SIG-M5 treated with dmso at 0.1 percent for 504 hours (cell line): ENCODE data around the gene SLIT2.

Source experiments
- DNase-seq: peaks from one replicate; lab custom pipeline; 2025; ENCODE audit not compliant: unreplicated experiment; lab: John Stamatoyannopoulos, UW

SLIT2 gene

GRCh38 chr4:20251796-20252655 is at the start of gene SLIT2:
Gene SLIT2, plus strand, starts transcription at chr4:20251905. Its CDS starts 1,911 bp downstream, at chr4:20253816.
- peak; percentile 31 for DNase-seq

DNA sequence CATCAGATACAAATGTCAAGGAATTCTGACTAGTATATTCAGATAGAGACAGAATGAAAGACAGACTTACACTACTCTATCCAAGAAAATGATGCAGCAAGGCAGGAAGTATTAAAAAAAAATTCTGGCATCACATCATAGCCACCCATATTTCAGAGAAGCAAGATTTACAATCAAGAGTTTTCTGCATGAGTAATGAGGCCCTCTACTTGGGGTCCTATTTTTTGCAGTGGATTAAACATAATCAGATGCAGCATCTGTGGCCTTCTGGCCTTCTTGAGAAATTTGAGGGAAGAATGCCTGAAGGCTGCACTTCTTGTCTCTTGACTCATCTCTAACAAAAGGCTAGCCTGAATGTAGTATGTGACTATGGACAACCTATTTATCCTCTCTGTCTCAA is 48.2 kb upstream of the SLIT2 start:
- no peak for DNase-seq

- DNase-seq: no peak
These were observed 34.2 kb upstream of the SLIT2 start for GRCh38 chr4:20217521-20217920.

DNA sequence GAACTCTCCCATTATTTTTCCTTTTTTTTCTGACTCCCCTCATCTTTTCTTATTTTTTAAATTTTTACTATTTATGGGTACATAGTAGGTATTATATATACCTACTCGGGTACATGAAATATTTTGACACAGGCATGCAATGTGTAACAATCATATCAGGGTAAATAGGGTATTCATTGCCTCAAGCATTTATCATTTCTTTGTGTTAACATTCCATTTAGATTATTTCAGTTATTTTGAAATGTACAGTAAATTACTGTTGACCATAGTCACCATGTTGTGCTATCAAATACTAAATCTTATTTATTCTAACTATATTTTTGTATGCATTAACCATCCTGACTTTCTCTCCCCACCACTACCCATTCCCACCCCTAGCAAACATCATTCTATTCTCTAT is 33.8 kb upstream of the SLIT2 start:
- no peak for DNase-seq

- DNase-seq: no peak
These were observed 32.2 kb upstream of the SLIT2 start for GRCh38 chr4:20219521-20219920.

DNA sequence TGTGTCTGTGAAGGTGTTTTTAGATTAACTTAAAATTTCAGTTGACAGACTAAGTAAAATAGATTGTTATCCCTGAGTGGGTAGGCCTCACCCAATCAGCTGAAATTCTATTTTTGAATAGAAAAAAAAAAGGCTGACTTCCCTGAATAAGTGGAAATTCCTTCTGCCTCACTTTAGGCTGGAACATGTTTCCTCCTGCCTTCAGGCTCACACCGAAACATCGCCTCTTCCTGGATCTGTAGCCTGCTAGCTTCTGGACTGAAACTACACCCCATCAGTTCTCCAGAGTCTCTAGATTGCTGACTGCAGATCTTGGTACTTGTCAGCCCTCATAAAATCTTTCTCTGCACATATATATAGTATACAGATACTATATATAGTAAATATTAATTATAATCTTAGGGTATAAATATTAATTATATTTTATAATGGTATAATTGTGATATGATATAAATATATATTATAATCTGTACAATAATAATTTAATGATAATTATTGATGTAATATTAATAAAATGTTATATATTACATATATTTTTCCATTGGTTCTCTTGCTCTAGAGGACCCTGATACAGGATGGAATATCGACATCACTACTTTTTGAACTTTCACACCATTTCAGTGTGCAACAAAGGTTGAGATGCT is 13.7 kb upstream of the SLIT2 start:
- DNase-seq: no peak

DNA sequence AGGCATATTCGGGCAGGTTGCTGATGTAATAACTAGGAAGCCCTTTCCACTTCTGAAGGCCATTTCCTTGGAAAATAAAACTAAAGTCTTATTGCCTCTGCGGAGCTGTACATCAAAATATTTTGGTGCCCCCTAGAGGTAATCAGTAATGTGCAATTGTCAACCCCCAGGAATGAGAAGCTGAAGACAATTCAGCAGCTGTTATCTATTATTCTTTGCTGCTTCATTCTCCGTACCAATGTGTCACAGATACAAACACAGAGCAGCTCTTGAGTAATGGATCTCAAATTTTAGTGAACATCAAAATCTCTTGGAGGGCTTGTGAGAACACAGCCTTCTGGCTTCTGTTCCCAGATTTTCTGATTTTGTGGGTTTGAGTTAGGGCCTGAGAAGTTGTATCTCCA is 3.5 kb upstream of the SLIT2 start:
- peak; percentile 52 for DNase-seq

GRCh38 chr4:20249333-20249732 is 2.4 kb upstream of the SLIT2 start:
- peak; percentile 19 for DNase-seq

DNA sequence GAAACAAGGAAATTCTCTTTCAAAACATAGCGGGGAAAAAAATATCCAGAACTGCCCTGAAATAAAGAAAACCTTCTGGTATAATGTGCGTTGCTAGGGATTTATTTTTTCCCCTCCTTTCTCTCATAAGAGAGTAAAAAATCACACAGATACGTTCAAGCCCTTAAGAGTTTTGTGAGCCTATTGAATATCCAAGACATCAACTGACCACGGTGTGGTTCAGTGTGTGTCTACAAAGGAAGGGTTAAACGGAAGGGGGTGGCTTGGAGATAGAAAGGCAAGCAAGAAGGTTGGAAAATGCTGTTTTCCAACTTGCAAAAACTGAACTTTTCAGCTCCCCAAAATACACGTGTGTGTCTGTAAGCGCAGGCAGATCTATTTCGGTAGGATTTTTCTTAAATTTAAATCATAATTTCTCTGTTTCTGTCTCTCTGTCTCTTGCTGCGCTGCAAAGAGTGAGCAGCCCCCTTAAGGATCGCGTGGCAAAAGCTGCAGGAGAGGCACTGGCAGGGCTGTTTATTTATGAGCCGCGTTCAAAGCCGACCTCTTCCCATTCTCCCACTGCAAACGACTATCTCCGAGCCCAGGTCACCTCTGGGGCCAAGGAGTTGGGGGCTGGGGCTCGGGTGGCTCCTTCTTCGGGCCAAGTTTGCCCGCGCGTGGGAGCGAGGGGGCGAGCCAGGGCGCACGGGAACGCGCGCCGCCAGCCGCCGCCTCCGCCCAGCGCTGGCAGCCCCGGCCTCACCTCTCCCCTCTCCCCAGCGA is 492 bp upstream of the SLIT2 start:
- DNase-seq: no peak

DNA sequence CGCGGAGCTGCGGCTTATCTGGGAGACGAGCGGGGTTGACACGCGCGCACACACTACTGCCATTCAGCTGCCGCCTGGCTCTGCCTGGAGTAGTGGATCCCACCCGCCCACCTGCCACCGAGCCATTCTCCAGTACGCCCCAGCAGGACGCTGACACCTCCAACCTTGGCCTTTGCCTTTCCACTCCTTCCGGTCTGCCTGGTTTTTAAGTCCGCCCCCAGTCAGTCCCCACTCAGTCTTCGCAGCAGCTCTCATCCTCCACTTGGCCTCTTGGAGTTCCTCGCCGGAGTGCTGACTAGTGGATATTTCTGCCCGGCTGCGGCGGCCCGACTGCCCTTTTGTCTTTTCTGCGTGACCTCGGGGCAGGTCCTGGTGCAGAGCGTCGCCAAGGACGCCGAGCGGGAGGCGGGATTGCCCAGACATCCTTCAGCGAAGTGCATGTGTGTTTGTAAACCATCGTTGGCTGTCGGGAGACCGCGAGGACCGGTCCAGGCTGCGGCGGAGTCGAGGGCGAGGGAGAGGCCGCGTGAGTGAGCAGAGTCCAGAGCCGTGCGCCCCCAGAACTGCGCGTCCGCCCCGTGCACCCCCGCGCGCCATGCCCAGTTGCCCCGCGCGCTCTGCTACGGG is 1.1 kb downstream of the SLIT2 start:
- DNase-seq: no peak

DNA sequence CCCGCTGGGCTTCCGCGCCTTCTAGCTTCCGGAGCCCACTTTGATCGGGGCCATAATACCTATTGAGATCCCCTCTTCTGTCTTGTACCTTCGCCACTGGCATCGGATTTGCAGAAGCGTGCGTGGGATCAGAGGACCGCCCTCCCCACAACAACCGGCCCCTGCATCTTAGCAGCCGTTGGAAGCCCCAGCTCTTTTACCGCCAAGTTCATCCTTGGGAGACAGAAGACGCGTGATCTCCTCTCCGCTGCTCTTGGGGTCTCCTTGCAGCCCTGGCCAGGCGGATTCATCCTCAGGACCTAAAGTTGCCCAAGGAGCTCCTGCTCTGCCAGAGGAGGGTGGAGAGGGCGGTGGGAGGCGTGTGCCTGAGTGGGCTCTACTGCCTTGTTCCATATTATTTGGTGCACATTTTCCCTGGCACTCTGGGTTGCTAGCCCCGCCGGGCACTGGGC is 1.6 kb downstream of the SLIT2 start:
- DNase-seq: no peak

DNA sequence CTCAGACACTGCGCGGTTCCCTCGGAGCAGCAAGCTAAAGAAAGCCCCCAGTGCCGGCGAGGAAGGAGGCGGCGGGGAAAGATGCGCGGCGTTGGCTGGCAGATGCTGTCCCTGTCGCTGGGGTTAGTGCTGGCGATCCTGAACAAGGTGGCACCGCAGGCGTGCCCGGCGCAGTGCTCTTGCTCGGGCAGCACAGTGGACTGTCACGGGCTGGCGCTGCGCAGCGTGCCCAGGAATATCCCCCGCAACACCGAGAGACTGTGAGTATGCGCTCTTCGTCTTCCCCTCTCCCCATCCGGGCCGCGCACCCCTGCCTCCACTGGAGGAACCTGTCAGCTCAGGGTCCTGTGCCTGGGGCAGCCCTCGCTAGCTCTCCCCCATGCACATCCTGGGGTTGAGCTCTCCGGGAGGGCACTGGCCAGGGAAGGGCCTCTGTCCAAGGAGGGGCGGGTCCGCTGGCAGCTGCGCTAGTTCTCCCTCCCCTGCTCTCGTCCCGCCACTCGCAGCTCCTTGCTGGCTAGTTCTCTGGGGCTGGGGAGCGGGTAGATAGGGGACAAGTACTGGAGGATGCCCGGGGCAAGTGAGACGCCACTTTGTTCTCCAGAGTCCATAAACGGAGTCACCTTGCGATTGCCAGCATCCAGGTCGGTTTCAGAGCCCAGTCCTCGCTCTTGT is 2.2 kb downstream of the SLIT2 start:
- DNase-seq: no peak

DNA sequence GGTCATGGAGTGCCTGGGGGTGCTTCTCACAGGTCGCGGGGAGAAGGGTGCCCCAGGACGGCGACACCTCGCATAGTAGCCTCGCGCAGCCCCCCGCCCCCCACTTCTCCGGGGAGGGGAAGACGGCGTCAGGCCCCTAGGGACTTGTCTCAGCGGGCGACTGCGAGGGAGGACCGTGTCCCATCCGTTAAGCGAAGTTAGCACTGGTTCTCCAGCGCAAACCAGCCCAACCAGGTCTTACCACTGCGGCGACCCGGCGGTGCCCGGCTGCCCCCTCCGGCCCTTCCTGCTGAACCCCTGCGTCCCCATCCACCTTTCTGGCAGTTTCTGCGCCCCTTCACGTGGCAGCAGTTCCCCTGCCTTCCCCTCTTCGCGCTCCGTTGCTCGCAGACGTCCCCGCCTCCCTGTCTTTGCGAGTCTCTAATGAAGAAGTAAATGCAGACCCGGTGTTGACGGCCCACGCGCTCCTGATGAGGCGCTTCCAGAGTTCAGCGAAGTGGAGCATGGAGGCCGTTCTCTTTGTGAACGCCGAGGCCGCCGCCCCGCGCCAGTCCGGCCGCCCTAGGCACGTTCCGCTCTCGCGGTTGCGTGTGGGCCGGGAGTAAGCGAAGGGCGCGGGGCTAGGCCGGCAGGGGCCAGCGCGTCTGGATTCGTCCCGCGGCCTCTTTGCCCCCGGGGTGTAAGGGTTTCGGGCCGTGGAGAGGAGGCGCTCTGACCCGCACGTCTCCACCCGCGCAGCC is 3.0 kb downstream of the SLIT2 start:
- no peak for DNase-seq

DNA sequence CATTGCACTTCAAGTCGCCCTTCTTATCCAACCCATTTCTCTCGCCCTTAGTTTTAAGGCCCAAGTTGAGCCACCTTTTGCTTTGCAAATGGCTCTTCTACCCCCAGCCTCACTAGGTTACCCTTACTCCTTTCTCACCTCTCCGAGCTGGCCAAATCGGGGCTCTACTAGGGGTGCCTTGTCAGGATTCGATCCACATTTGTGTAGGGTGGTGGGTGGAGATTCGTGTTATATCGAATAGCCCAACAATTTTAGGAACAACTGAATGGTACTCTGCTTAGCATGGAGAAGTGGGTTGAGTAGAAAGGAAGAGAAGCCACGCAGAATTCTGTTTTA is 3.5 kb downstream of the SLIT2 start:
- no peak for DNase-seq

DNA sequence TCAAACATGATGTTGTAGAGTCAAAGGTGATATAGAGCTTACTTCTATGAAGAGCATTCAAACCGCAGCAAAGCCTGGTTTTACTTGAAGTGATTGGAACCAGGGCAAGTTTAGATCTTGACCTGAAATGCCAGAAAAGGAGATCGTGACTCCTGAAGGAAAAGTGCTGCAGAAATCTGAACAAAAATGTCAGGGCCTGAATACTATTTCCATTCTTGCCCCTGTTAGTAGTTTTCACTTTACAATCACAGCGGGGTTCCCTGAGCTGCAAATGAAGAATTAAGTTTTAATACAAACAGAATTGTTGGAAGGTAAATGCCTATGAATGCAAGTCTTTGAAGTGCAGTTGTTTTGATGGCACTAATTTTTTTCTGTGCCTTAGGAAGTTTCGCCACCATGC is 4.1 kb downstream of the SLIT2 start:
- no peak for DNase-seq

DNA sequence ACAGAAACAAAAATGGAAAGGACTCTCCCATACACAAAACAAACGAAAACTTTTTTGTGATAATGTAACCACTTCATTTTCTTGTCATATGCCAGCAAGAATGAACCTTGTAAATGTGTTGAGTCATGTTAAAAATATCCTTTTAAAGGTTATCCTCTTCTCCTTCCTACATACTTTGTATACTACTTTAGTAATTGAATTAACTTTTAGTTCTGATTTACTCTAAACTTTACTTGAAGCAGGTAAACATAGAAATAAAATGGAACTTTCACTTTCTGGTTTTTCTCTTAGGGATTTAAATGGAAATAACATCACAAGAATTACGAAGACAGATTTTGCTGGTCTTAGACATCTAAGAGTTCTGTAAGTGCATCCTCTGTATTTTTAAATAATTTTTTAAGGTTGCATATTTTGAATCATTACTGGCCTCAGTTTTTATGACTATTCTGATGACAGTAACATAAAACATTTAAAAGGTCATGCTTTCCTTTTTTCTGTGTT is 4.7 kb downstream of the SLIT2 start:
- no peak for DNase-seq

DNA sequence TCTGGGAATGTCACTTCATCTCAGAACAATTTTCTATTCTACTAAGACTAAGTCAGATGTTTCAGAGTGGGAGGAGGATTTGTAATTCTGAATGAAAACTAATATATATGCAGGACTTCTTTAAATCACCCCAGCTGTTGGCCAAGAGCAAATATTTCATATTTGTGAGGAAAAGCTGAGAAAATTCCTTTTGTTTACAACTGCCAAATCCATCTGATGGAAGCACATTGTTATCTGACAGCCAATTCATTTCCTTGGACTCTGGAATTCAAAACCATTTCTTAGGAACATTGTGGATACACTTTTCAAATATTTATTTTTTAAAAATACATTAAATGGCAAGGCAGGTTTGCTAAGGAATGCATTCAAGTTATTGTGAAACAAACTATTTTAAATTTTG is 8.0 kb downstream of the SLIT2 start:
- DNase-seq: no peak

GRCh38 chr4:20260821-20261220 is 9.1 kb downstream of the SLIT2 start:
- DNase-seq: no peak

- DNase-seq: no peak
These were observed 10.5 kb downstream of the SLIT2 start for GRCh38 chr4:20262221-20262620.

DNA sequence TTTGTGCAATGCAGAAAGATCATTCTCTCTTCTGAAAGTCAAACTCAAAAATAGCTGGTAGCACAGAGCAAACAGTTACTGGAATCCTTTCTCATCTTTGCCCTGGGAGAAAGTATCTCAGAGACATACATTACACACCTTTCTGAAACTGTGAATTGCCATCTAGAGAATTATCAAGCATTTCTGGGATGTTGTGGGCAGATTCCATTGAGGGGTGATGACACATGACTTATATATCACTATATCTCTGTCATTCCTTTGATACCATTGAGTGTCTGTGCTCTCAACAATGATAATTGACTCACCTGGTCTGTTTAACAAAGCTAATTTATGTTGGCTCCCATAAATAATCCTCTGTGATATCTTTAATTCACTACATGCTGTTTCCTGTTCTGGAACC is 13.0 kb downstream of the SLIT2 start:
- no peak for DNase-seq
